Activated CD4-positive, alpha-beta T cell treated with anti-CD3 and anti-CD28 coated beads, Interleukin-2, amount 10 ng/mL, durations not matched to agents 7 days and 5 days (primary cell): ENCODE measurements around the gene RPL10A. TPM values are rescaled to one million over a fixed set of nuclear protein-coding genes. Genes with fewer than 3 reads are reported as not detected.

Experiments used
- CTCF ChIA-PET: fragments of 350-600 bp; sonication (Branson Sonifier 250); formaldehyde crosslinking; loops from one replicate; lab custom pipeline; 2021; ENCODE audit warnings: antibody characterized with exemption; lab: Charles Lee
- POLR2A ChIA-PET: fragments of 350-600 bp; sonication (Branson Sonifier 250); formaldehyde crosslinking; loops from one replicate; lab custom pipeline; 2021; ENCODE audit warnings: antibody characterized with exemption; lab: Charles Lee
- DNase-seq: peaks from one replicate; pipeline ENCODE4 v3.0.0-alpha.2; 2020
- H3K27ac Mint-ChIP-seq: one replicate; pipeline ENCODE4 v1.8.0; 2021; ENCODE audit warnings: mild to moderate bottlenecking, moderate library complexity, mixed read lengths
- H3K27me3 Mint-ChIP-seq: one replicate; pipeline ENCODE4 v1.8.0; 2021; ENCODE audit warnings: mixed read lengths
- H3K36me3 Mint-ChIP-seq: one replicate; pipeline ENCODE4 v1.8.0; 2021; ENCODE audit warnings: low read depth, mixed read lengths
- H3K4me1 Mint-ChIP-seq: one replicate; pipeline ENCODE4 v1.8.0; 2021; ENCODE audit warnings: mixed read lengths
- H3K4me3 Mint-ChIP-seq: one replicate; pipeline ENCODE4 v1.8.0; 2021; ENCODE audit warnings: mild to moderate bottlenecking, moderate library complexity, mixed read lengths
- H3K9me3 Mint-ChIP-seq: one replicate; pipeline ENCODE4 v1.8.0; 2021; ENCODE audit warnings: mixed read lengths
- total RNA-seq, 2 experiments: library from RNA; stranded (reverse); gene quantifications; one replicate each; pipeline ENCODE4 v1.2.3, GENCODE V29; 2021

The RPL10A gene
- total RNA-seq, 2 experiments from 2014 or later, result 1,411 to 1,499 TPM

DNA sequence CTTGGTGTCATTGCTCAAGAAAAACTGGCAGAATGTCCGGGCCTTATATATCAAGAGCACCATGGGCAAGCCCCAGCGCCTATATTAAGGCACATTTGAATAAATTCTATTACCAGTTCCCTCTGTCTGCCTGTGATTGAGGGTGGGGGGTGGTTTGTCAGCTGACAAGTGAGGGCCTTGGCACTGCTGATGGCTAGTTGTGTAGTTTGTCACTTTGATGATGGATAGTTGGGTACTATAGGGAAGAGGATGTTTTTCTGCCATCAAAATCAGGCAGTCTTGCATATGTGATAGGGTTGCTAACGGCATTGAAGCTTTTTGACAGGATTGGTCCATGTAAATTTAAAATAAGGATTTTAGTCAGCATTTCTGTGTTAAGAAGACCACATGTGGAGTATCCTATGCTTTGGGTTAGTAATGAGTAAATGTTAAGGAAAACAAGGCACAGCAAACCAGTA lies 2.5 kb downstream of the RPL10A start:
- no peak for DNase-seq
- Mint-ChIP-seq H3K4me1 (peaks cover 45% of the 10 kb centered on the region), H3K36me3 (peaks cover 62% of the 10 kb centered on the region), H3K27me3 (no peaks in the 10 kb centered on the region), H3K4me3 (peak overlapping the region; percentile 91), H3K9me3 (no peaks in the 10 kb centered on the region), H3K27ac (peak overlapping the region; percentile 47)
- ChIA-PET POLR2A (no interaction called here), CTCF (interaction anchor here (1.0 to 1.2 kb wide), 2 partner anchors 11 to 12 kb away, joined by 4 to 5 read pairs; no protein-coding TSS in a partner anchor)

DNA sequence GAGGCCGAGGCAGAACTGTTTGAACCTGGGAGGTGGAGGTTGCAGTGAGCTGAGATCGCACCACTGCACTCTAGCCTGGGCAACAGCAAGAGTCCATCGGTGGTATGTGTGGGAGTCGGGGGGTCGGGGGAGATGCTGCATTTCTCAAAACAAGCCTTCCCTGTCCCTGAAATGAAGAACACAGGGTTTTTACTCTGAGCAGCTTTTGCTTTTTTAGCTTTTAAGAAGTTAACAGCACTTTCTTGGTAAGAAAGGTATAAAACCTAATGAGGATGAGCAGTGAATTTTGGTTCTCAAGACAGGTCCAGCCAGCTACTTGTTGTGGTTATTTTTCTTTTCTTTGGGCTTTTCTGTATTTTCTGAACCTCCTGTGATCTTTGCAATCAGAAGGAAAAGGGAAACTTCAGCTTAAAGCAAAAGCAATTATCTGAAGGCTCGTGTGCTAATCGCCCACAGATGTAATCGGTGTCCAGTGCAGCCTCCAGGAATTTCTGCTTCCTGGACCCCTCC lies 3.7 kb downstream of the RPL10A start:
- POLR2A ChIA-PET, result no interaction called here
- no peak for DNase-seq
- peaks cover 52% of the 10 kb centered on the region for H3K36me3 Mint-ChIP-seq

DNA sequence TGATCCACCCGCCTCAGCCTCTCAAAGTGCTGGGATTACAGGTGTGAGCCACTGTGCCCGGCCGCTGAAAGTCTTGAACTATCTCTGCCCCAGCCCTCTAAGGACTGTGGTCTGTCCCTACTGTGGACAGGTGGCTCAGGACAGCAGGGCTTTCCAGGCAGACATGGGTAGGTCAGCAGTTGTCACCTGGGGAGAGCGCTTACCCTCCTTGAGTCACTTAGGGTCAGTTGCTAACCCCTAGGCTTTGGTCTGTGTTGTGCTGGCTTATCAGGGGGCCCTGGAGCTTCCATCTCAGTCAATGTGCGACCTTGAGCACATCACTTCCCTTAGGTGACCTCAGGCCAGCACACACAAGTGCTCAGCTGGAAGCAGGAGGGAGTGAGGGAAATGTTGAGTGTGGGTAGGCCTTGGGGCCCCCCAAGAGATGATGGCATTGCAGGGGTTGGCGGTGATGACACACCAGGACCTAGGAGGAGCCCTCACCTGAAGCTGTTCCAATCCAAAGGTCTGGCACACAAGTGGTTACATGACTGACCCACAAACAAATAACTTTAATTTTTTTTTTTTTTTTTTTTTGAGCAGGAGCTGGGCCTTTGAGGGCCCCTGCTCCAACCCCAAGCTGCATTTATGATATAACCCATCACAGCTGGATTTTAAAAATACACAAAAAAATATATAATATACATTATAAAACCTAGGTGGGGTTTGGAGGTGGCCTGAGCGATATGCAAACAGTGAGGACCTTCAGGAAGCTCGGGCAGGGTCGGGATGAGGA lies 5.1 kb downstream of the RPL10A start:
- CTCF ChIA-PET, result interaction anchor here (0.7 to 1.6 kb wide), 5 partner anchors 14 to 154 kb away, joined by 3 to 4 read pairs (median 3); no protein-coding TSS in a partner anchor
- peaks cover 46% of the 10 kb centered on the region for H3K36me3 Mint-ChIP-seq
- no peak overlapping the region for H3K4me3 Mint-ChIP-seq
- POLR2A ChIA-PET, result no interaction called here
- no peaks in the 10 kb centered on the region for H3K27me3 Mint-ChIP-seq
- no peaks in the 10 kb centered on the region for H3K9me3 Mint-ChIP-seq
- peaks cover 39% of the 10 kb centered on the region for H3K4me1 Mint-ChIP-seq
- H3K27ac Mint-ChIP-seq, result peak overlapping the region; percentile 57
- no peak for DNase-seq

More for the DNA sequence above, 3.7 kb downstream of the RPL10A start:
- no peaks in the 10 kb centered on the region for H3K27me3 Mint-ChIP-seq
- H3K4me3 Mint-ChIP-seq, result peak overlapping the region; percentile 91
- peaks cover 48% of the 10 kb centered on the region for H3K4me1 Mint-ChIP-seq
- no peaks in the 10 kb centered on the region for H3K9me3 Mint-ChIP-seq
- H3K27ac Mint-ChIP-seq, result peak overlapping the region; percentile 50
- CTCF ChIA-PET, result interaction anchor here (1.0 to 1.4 kb wide), 4 partner anchors 11 to 175 kb away, joined by 3 to 5 read pairs (median 4); partner anchors contain the start of gene DEF6

DNA sequence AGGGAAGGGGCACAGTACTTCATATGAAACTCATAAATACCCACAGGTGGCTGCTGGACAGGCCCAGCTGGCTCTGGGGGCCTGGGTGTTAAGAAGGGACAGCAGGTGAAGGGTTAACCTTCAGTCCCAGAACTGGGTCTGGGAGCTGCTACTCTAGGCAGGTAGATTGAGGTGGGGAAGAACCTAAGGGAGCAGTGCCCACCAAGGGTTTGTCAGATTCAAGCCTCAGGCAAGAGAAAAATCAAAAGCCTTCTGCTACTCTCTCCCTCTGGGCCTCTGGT lies 5.6 kb downstream of the RPL10A start:
- peaks cover 40% of the 10 kb centered on the region for H3K36me3 Mint-ChIP-seq
- ChIA-PET CTCF (interaction anchor here (0.7 to 1.6 kb wide), 5 partner anchors 15 to 155 kb away, joined by 3 to 4 read pairs (median 3); no protein-coding TSS in a partner anchor), POLR2A (no interaction called here)
- H3K4me1 Mint-ChIP-seq, result peaks cover 39% of the 10 kb centered on the region
- H3K4me3 Mint-ChIP-seq, result no peak overlapping the region
- no peaks in the 10 kb centered on the region for H3K9me3 Mint-ChIP-seq
- H3K27ac Mint-ChIP-seq, result peak overlapping the region; percentile 57
- no peak for DNase-seq
- no peaks in the 10 kb centered on the region for H3K27me3 Mint-ChIP-seq

DNA sequence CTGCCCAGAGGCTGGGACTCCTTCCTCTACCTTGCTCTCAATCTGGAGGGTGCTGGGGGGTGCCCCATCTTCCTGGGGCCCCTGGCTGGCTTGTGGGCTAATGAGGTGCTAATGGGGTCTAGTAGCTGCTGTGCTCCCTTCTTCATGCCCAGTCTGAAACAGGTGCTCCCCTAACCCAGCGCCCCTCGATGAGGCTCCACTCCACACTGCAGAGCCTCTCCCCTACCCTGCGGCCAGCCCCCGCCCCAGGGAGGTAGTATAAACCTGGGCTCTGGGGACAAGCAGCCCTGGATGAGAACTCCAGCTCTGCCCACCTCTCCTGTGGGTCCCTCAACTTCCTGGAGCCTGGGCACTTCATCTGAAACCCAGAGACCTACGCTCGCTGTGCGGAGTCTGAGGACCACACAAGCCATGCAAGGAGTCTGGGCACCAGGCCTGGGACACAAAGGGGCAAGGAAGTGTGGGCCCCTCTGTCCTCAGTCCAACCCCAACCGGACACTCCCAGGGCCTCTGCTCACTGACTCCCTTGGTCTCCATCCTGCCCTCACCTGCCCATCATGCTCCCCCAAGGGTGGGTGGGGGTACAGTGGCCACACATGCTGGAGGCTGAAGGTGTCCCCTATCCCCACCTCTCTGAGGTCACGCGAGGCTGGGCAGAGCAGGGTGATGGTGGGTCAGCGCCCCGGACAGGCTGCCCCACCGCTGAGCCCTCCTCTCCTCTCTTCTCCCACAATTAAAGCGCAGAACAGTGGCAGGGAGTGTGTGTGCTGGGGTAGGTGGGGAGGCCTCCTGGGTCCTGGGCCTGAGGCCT lies 6.1 kb downstream of the RPL10A start:
- CTCF ChIA-PET, result interaction anchor here (1.6 kb wide), 2 partner anchors 15 to 78 kb away, joined by 3 to 4 read pairs; no protein-coding TSS in a partner anchor
- Mint-ChIP-seq H3K9me3 (no peaks in the 10 kb centered on the region), H3K27ac (peak overlapping the region; percentile 48), H3K4me1 (peaks cover 37% of the 10 kb centered on the region), H3K27me3 (no peaks in the 10 kb centered on the region), H3K36me3 (peaks cover 35% of the 10 kb centered on the region), H3K4me3 (no peak overlapping the region)
- DNase-seq, result no peak
- POLR2A ChIA-PET, result no interaction called here

DNA sequence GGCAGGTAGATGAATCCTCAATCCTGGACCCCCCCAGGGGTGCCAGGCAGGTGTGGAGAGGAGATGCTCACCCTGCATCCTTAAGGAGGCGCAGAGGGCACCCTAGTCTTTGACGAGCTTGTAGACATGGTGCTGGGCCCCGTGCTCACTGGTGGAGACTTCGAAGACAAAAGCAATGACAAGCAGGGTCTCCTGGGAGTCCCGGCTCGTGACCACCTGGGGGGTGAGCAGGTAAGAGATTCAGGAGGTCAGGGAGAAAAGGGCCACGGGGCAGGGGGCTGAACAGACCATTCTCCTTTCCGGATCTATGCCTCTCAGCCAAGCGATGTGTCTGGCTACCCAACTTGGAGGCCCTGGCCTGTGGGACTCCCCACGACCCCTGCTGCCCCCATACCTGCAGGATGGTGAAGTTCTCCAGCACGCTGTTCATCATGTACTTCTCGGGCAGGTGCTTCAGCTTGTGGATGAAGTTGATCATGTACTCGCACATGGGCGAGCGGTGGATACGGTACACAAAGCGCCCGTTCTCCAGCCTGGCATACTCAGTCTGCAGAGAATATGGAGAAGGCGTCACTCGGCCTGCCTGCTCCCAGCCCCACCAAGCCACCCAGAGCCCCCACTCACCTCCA lies 6.9 kb downstream of the RPL10A start:
- Mint-ChIP-seq H3K36me3 (peaks cover 28% of the 10 kb centered on the region), H3K4me3 (no peak overlapping the region), H3K9me3 (no peaks in the 10 kb centered on the region), H3K4me1 (peaks cover 30% of the 10 kb centered on the region), H3K27me3 (no peaks in the 10 kb centered on the region), H3K27ac (peak overlapping the region; percentile 48)
- POLR2A ChIA-PET, result no interaction called here
- CTCF ChIA-PET, result interaction anchor here (0.5 to 1.1 kb wide), 3 partner anchors 9 to 583 kb away, joined by 3 to 4 read pairs (median 3); no protein-coding TSS in a partner anchor
- no peak for DNase-seq

DNA sequence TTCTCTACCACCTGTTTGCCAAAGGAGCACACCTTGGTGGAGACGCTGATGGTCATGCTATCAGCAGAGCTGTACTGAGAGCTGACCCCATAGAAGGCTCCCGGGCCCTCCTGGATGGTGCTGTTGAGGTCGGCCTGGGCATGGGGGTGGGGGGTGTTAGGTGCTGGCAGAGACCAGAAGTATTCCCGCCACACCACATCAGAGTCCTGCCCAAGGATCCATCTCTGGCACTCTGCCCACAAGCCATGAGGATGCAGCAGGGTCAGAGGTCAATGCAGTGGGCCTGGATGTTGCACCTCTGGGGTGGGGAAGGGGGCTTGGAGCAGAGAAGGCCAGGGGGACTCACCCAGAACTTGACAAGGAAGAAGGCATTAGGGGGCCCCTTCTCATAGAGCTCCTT lies 7.4 kb downstream of the RPL10A start:
- ChIA-PET CTCF (interaction anchor here (0.5 to 1.1 kb wide), 3 partner anchors 10 to 583 kb away, joined by 3 to 4 read pairs (median 3); no protein-coding TSS in a partner anchor), POLR2A (no interaction called here)
- H3K4me1 Mint-ChIP-seq, result peaks cover 25% of the 10 kb centered on the region
- no peak overlapping the region for H3K4me3 Mint-ChIP-seq
- DNase-seq, result no peak
- no peaks in the 10 kb centered on the region for H3K27me3 Mint-ChIP-seq
- H3K9me3 Mint-ChIP-seq, result no peaks in the 10 kb centered on the region
- peaks cover 23% of the 10 kb centered on the region for H3K36me3 Mint-ChIP-seq
- H3K27ac Mint-ChIP-seq, result no peak overlapping the region

DNA sequence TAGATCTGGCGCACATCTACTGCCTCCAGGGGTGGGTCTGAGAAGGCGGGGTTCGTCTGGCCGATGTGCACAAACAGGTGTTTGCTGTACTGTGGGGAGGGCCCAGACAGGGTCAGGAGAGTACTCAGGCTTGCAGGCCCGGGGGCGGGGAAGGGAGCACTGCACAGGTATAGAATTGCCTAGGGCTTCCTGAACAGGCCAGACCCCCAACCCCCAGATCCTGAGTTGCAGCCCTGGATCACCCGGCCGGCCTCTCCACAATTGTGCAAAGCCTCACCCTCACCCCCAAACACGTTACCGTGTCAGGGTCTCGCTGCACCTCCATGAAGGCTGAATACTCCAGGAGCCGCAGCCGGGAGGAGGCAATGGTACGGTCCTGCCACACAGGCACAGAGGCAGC lies 7.8 kb downstream of the RPL10A start:
- H3K27ac Mint-ChIP-seq, result no peak overlapping the region
- ChIA-PET POLR2A (no interaction called here), CTCF (interaction anchor here (0.7 to 1.4 kb wide), 3 partner anchors 10 to 115 kb away, joined by 3 to 6 read pairs (median 3); no protein-coding TSS in a partner anchor)
- H3K4me3 Mint-ChIP-seq, result no peak overlapping the region
- DNase-seq, result no peak
- peaks cover 18% of the 10 kb centered on the region for H3K36me3 Mint-ChIP-seq
- H3K9me3 Mint-ChIP-seq, result no peaks in the 10 kb centered on the region
- H3K4me1 Mint-ChIP-seq, result peaks cover 21% of the 10 kb centered on the region
- no peaks in the 10 kb centered on the region for H3K27me3 Mint-ChIP-seq

DNA sequence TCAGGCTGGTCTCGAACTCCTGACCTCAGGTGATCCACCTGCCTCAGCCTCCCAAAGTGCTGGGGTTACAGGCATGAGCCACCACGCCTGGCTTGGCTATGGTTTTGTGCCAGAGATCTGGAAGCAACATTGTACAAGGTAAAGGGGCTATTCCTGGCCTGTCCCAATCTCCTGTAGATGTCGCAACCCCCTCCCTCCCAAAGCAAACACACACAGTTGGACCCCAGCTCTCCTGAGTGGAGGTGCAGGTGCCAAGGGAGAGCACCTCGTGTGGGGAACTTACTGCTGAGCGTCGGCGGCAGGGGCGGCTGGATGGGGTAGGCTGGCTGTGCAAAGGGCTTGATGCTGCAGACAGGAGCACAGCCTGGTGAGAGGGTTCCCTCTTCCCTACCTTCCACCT lies 8.8 kb downstream of the RPL10A start:
- Mint-ChIP-seq H3K4me3 (no peak overlapping the region), H3K9me3 (no peaks in the 10 kb centered on the region), H3K4me1 (peaks cover 10% of the 10 kb centered on the region), H3K27me3 (no peaks in the 10 kb centered on the region), H3K27ac (no peak overlapping the region), H3K36me3 (peaks cover 10% of the 10 kb centered on the region)
- ChIA-PET POLR2A (no interaction called here), CTCF (interaction anchor here (1.3 to 1.7 kb wide), 3 partner anchors 9 to 259 kb away, joined by 3 to 6 read pairs (median 4); partner anchors contain the start of gene RPL10A)
- DNase-seq, result no peak

DNA sequence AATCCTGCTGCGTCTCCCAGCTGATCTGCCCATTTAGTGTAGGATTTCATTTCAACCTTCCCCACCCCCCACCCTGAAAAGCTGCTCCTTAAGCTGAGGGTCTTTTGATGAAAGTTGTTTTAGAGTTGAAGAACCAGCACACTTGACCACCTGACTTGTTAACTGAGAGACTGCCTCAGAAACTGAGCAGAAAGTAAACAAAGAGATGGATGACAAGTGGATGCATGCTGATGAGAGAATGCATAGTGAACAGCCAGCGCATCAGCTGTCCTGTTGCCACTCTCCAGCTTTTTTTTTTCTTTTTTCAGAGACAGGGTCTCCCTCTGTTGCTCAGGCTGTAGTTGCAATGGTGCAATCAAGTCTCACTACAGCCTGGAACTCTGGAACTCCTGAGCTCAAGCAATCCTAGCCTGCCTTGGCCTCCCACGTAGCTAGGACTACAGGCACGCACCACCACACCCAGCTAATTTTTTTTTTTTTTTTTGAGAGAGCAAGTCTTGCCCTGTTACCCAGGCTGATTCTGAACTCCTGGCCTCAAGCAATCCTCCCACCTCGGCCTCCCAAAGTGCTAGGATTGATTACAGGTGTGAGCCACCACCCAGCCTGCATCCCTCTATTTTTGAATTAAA lies 9.5 kb downstream of the RPL10A start:
- no peaks in the 10 kb centered on the region for H3K27me3 Mint-ChIP-seq
- no peaks in the 10 kb centered on the region for H3K9me3 Mint-ChIP-seq
- H3K36me3 Mint-ChIP-seq, result peaks cover 5% of the 10 kb centered on the region
- H3K27ac Mint-ChIP-seq, result no peak overlapping the region
- H3K4me1 Mint-ChIP-seq, result peaks cover 6% of the 10 kb centered on the region
- POLR2A ChIA-PET, result interaction anchor here (0.6 kb wide), 1 partner anchor 11 kb away, joined by 6 read pairs; no protein-coding TSS in a partner anchor
- CTCF ChIA-PET, result interaction anchor here (0.6 to 1.7 kb wide), 4 partner anchors 9 to 258 kb away, joined by 3 to 6 read pairs (median 4); partner anchors contain the start of gene RPL10A
- DNase-seq, result no peak
- no peak overlapping the region for H3K4me3 Mint-ChIP-seq

DNA sequence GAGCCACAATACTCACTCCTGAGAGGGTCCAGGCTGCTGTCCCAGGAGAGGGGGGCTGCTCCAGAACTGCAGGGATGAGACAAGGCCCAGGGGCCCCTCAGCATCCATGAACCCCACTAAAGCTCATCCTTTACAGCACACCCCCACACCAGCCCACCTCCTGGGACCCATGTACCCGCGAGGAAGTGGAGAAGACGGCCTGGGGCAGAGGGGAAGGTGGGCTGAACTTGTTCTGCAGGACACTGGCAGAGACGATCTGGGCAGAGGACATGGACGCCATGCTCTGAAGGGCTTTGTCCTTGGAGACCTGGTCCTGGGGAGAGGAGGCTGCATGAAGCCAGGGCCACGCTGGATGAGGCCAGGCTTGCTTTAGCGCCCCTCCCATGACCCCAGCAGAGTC lies 10.1 kb downstream of the RPL10A start:
- Mint-ChIP-seq H3K4me3 (no peak overlapping the region), H3K27ac (no peak overlapping the region), H3K9me3 (no peaks in the 10 kb centered on the region), H3K36me3 (peaks cover 5% of the 10 kb centered on the region), H3K4me1 (peaks cover 6% of the 10 kb centered on the region), H3K27me3 (no peaks in the 10 kb centered on the region)
- no peak for DNase-seq
- POLR2A ChIA-PET, result no interaction called here
- CTCF ChIA-PET, result interaction anchor here (1.7 kb wide), 1 partner anchor 258 kb away, joined by 4 read pairs; no protein-coding TSS in a partner anchor
